Stomach (tissue), 9 donors: ENCODE measurements around the gene SPAG7. TPM values are rescaled to one million over a fixed set of nuclear protein-coding genes. Genes with fewer than 3 reads are reported as not detected.
"Not testable (repeated sequence)": the region's sequence is repeated elsewhere in the genome, so short reads cannot be mapped to it uniquely, and the experiment has no call there.

Experiments
- DNase-seq, 2 donors: peaks; one replicate each; pipeline versions ENCODE4 v3.0.0 to v3.0.0-alpha.2; 2013 to 2019
- H3K27ac ChIP-seq, 5 donors: fragments of 200-600 bp in 4 of 5; sonication (generic) in 4 of 5; one replicate each; pipeline ENCODE4 v1.5.1; 2013 to 2019; ENCODE audit warnings: mild to moderate bottlenecking in 1 of 5, moderate library complexity in 1 of 5
- H3K27me3 ChIP-seq, 3 donors: fragments of 200-600 bp; sonication (generic); one replicate each; pipeline ENCODE4 v1.5.1; 2017 to 2019; ENCODE audit warnings: mixed run types in 1 of 3
- H3K36me3 ChIP-seq, 4 donors: fragments of 200-600 bp; sonication (generic); 1 replicate in 3 of 4; 2 replicates in 1 of 4; pipeline ENCODE4 v1.5.1; 2016 to 2019
- H3K4me1 ChIP-seq, 4 donors: fragments of 200-600 bp; sonication (generic); one replicate each; pipeline ENCODE4 v1.5.1; 2016 to 2019
- H3K4me3 ChIP-seq, 4 donors: fragments of 200-600 bp; sonication (generic) in 3 of 4; one replicate each; pipeline ENCODE4 v1.5.1; 2016 to 2019; ENCODE audit warnings: mild to moderate bottlenecking in 1 of 4
- H3K9me3 ChIP-seq, 4 donors: fragments of 200-600 bp; sonication (generic); one replicate each; pipeline ENCODE4 v1.5.1; 2016 to 2019
- EP300 ChIP-seq: sonication (generic); formaldehyde crosslinking; IDR thresholded peaks from one replicate; pipeline ENCODE4 v1.6.1; 2017; ENCODE audit warnings: antibody characterized with exemption
- POLR2A ChIP-seq, 4 donors: fragments of 450-650 bp; IDR thresholded peaks; one replicate each; pipeline ENCODE4 v1.6.1; 2016; ENCODE audit warnings: antibody characterized with exemption in 4 of 4, control low read depth in 2 of 4, mild to moderate bottlenecking in 1 of 4, moderate library complexity in 1 of 4
- POLR2AphosphoS5 ChIP-seq, 3 donors: sonication (generic); formaldehyde crosslinking; IDR thresholded peaks; one replicate each; pipeline ENCODE4 v1.6.1; 2016; ENCODE audit warnings: antibody characterized with exemption in 3 of 3
- WGBS, 5 donors: extraction: QIAGEN DNeasy Blood & Tissue Kit in 3 of 5; methylation state at CpG; one replicate each; pipeline versions ENCODE4 v1.1.5 to v1.1.7; 2013 to 2018; 5-methylcytosine and 5-hydroxymethylcytosine counted together
- intact Hi-C: fragments of 100-400 bp; cut with DNase I; formaldehyde crosslinking; loops from one replicate; pipeline ENCODE4 v1.15.1; 2023; ENCODE audit warnings: low total_unique reads
- polyA plus RNA-seq, 3 donors: library from polyadenylated mRNA; stranded (reverse); fragments of 200-250 nt; gene quantifications; one replicate each; pipeline ENCODE4 v1.2.3, GENCODE V29; 2013
- small RNA-seq, 4 donors: library from RNA; depleted of rRNA; stranded (forward); fragments of <200 nt; gene quantifications; one replicate each; pipeline ENCODE3, GENCODE V24; 2016
- total RNA-seq, 5 donors: library from RNA; depleted of rRNA; stranded (reverse); fragments of >200 nt; gene quantifications; one replicate each; pipeline versions ENCODE4 v1.1.0 to v1.2.3, GENCODE V29; 2014 to 2016
- TF ChIP-seq, protein P1 (sequence below), 7 experiments: fragments of 450-650 bp in 4 of 7; fragments of 200-600 bp in 3 of 7; sonication (generic) in 3 of 7; IDR thresholded peaks; one replicate each; pipeline ENCODE4 v1.5.1; 2016 to 2019; ENCODE audit warnings: antibody characterized with exemption in 7 of 7, control low read depth in 2 of 7, mild to moderate bottlenecking in 1 of 7
- donor health status: healthy with polysubstance abuse.
- donor health status: Bipolar disorder and iron deficiency.
- donor health status: healthy.

The SPAG7 gene
- total and polyA plus RNA-seq, 8 donors = 17.5 to 133 (median 67.0) TPM

DNA sequence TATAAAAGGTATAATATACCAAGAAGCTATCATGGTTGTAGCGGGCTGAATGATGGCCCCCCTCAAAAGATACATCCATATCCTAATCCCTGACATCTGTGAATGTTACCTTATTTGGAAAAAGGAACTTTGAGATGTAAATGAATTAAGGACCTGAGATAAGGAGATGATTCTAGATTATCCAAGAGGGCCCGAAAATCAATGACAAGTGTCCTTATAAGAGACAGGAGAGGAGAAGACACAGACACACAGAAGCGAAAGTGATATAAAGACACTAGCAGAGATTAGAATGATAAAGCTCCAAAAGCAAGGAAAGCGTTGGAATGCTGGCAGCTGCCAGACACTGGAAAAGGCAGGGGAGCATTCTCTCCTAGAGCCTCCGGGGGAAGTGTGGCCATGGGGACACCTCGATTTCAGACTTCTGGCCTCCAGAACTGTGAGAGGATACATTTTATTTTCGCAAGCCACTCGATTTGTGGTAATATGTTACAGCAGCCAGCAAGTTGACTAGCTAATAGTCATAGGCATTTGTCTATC is 48.0 kb downstream of the SPAG7 start:
- H3K27ac ChIP-seq = no peak overlapping the region
- TF ChIP-seq POLR2AphosphoS5 (IDR thresholded peaks at IDR 0.05) (no peak), POLR2A (IDR thresholded peaks at IDR 0.05) (no peak), EP300 (no peak)
- TF ChIP-seq, protein P1, sequence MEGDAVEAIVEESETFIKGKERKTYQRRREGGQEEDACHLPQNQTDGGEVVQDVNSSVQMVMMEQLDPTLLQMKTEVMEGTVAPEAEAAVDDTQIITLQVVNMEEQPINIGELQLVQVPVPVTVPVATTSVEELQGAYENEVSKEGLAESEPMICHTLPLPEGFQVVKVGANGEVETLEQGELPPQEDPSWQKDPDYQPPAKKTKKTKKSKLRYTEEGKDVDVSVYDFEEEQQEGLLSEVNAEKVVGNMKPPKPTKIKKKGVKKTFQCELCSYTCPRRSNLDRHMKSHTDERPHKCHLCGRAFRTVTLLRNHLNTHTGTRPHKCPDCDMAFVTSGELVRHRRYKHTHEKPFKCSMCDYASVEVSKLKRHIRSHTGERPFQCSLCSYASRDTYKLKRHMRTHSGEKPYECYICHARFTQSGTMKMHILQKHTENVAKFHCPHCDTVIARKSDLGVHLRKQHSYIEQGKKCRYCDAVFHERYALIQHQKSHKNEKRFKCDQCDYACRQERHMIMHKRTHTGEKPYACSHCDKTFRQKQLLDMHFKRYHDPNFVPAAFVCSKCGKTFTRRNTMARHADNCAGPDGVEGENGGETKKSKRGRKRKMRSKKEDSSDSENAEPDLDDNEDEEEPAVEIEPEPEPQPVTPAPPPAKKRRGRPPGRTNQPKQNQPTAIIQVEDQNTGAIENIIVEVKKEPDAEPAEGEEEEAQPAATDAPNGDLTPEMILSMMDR (IDR thresholded peaks at IDR 0.05) = no peak
- 68 to 76% (median 73%) methylated on average over 8 of the region's 8 CpGs for WGBS, 5 donors
- no peaks in the 10 kb centered on the region for H3K27me3 ChIP-seq
- no peak for DNase-seq
- H3K36me3 ChIP-seq = no peaks in the 10 kb centered on the region
- intact Hi-C loops = loop anchor here (10.0 kb wide), 1 partner anchor 145 kb away; no protein-coding TSS in a partner anchor
- H3K9me3 ChIP-seq = no peaks in the 10 kb centered on the region
- no peaks in the 10 kb centered on the region for H3K4me1 ChIP-seq
- H3K4me3 ChIP-seq = no peak overlapping the region

GRCh38 chr17:4914551-4914950 is 53.1 kb downstream of the SPAG7 start:
- 87 to 96% (median 91%) methylated on average over 4 of the region's 4 CpGs for WGBS, 5 donors
- not testable (repeated sequence) for H3K4me3 ChIP-seq, H3K36me3 ChIP-seq, H3K4me1 ChIP-seq, H3K27ac ChIP-seq, H3K9me3 ChIP-seq, DNase-seq, H3K27me3 ChIP-seq
- intact Hi-C loops = loop anchor here (10.0 kb wide), 1 partner anchor 150 kb away; no protein-coding TSS in a partner anchor

GRCh38 chr17:4913994-4914393 is 53.6 kb downstream of the SPAG7 start:
- H3K27ac ChIP-seq = no peak overlapping the region
- no peak for DNase-seq
- TF ChIP-seq EP300 = no peak
- no peak for TF ChIP-seq POLR2AphosphoS5 (IDR thresholded peaks at IDR 0.05)
- TF ChIP-seq POLR2A (IDR thresholded peaks at IDR 0.05) = no peak
- TF ChIP-seq, protein P1 (IDR thresholded peaks at IDR 0.05) = no peak
- H3K36me3 ChIP-seq = no peaks in the 10 kb centered on the region
- intact Hi-C loops = loop anchor here (10.0 kb wide), 1 partner anchor 151 kb away; no protein-coding TSS in a partner anchor
- no peaks in the 10 kb centered on the region for H3K9me3 ChIP-seq
- peaks cover 5 to 9% (median 8%) of the 10 kb centered on the region in 4 donors for H3K4me1 ChIP-seq
- no peak overlapping the region for H3K4me3 ChIP-seq
- WGBS, 5 donors = 51 to 78% (median 65%) methylated on average over 1 of the region's 1 CpG
- no peaks in the 10 kb centered on the region for H3K27me3 ChIP-seq

Small RNAs within 50 kb of the gene (small RNA-seq; reads per million reads assigned to genes)
- gene MIR6864 (0 to 0.27 (median 0) reads per million in 4 donors), gene MIR6865 (0 to 1.6 (median 0) reads per million in 4 donors)

Other genes with a start within 250 kb of the SPAG7 start
- gene MED11, start 236.4 kb downstream of the SPAG7 start, total RNA-seq = 10 to 100 TPM in 3 of 5 donors, 1 to 10 TPM in 2; 3.8 to 81.7 (median 22.0) TPM
- gene MED11, start 236.4 kb downstream of the SPAG7 start, polyA plus RNA-seq = 10 to 100 TPM; 42.2 to 49.9 (median 42.4) TPM
- gene ZMYND15, start 228.0 kb downstream of the SPAG7 start, total RNA-seq = 1 to 10 TPM in 2 of 5 donors, under 1 TPM in 1, not detected in 2; 0.43 to 3.1 (median 1.5) TPM
- gene ZMYND15, start 228.0 kb downstream of the SPAG7 start, polyA plus RNA-seq = 1 to 10 TPM in 2 of 3 donors, not detected in 1; 1.8 to 3.2 TPM
- gene CXCL16, start 227.9 kb downstream of the SPAG7 start, total RNA-seq = 10 to 100 TPM; 17.4 to 47.4 (median 30.9) TPM
- 10 to 100 TPM; 13.7 to 37.6 (median 26.6) TPM for gene CXCL16, start 227.9 kb downstream of the SPAG7 start, polyA plus RNA-seq
- 100 to 1,000 TPM in 1 of 5 donors, 1 to 10 TPM in 2, not detected in 2; 6.7 to 199 (median 9.5) TPM for gene TM4SF5, start 195.9 kb downstream of the SPAG7 start, total RNA-seq
- 1 to 10 TPM; 2.3 to 9.1 (median 6.1) TPM for gene TM4SF5, start 195.9 kb downstream of the SPAG7 start, polyA plus RNA-seq
- gene VMO1, start 181.5 kb downstream of the SPAG7 start, total RNA-seq = 1 to 10 TPM in 2 of 5 donors, not detected in 3; 1.5 to 2.3 TPM
- gene VMO1, start 181.5 kb downstream of the SPAG7 start, polyA plus RNA-seq = 1 to 10 TPM; 1.4 to 3.0 (median 2.7) TPM
- gene GLTPD2, start 178.9 kb downstream of the SPAG7 start, total RNA-seq = not detected
- gene GLTPD2, start 178.9 kb downstream of the SPAG7 start, polyA plus RNA-seq = under 1 TPM in 1 of 3 donors, not detected in 2; 0.15 TPM
- gene PSMB6, start 171.7 kb downstream of the SPAG7 start, total RNA-seq = 100 to 1,000 TPM in 2 of 5 donors, 10 to 100 TPM in 3; 60.2 to 118 (median 80.5) TPM
- 100 to 1,000 TPM; 187 to 200 (median 187) TPM for gene PSMB6, start 171.7 kb downstream of the SPAG7 start, polyA plus RNA-seq
- gene PLD2, start 160.7 kb downstream of the SPAG7 start, total RNA-seq = 100 to 1,000 TPM in 2 of 5 donors, 10 to 100 TPM in 3; 14.5 to 123 (median 34.1) TPM
- gene PLD2, start 160.7 kb downstream of the SPAG7 start, polyA plus RNA-seq = 10 to 100 TPM; 10.3 to 28.7 (median 10.8) TPM
- gene MINK1, start 134.5 kb downstream of the SPAG7 start, total RNA-seq = 100 to 1,000 TPM in 1 of 5 donors, 10 to 100 TPM in 4; 40.9 to 230 (median 49.6) TPM
- 10 to 100 TPM; 24.6 to 57.1 (median 29.8) TPM for gene MINK1, start 134.5 kb downstream of the SPAG7 start, polyA plus RNA-seq
- gene C17orf107, start 68.3 kb downstream of the SPAG7 start, total RNA-seq = 1 to 10 TPM in 4 of 5 donors, not detected in 1; 1.4 to 6.6 (median 2.9) TPM
- 1 to 10 TPM in 2 of 3 donors, under 1 TPM in 1; 0.75 to 3.2 (median 2.4) TPM for gene C17orf107, start 68.3 kb downstream of the SPAG7 start, polyA plus RNA-seq
- gene CHRNE, start 64.7 kb downstream of the SPAG7 start, total RNA-seq = 1 to 10 TPM in 1 of 5 donors, under 1 TPM in 1, not detected in 3; 0.45 to 2.0 TPM
- 1 to 10 TPM in 1 of 3 donors, under 1 TPM in 2; 0.43 to 1.2 (median 0.93) TPM for gene CHRNE, start 64.7 kb downstream of the SPAG7 start, polyA plus RNA-seq
- gene GP1BA, start 35.5 kb downstream of the SPAG7 start, total RNA-seq = not detected
- gene GP1BA, start 35.5 kb downstream of the SPAG7 start, polyA plus RNA-seq = under 1 TPM in 1 of 3 donors, not detected in 2; 0.05 TPM
- 10 to 100 TPM; 25.2 to 73.5 (median 43.2) TPM for gene SLC25A11, start 27.8 kb downstream of the SPAG7 start, total RNA-seq
- 10 to 100 TPM; 29.1 to 45.6 (median 40.9) TPM for gene SLC25A11, start 27.8 kb downstream of the SPAG7 start, polyA plus RNA-seq
- gene RNF167, start 27.5 kb downstream of the SPAG7 start, total RNA-seq = 10 to 100 TPM in 4 of 5 donors, 1 to 10 TPM in 1; 8.8 to 57.1 (median 33.9) TPM
- gene RNF167, start 27.5 kb downstream of the SPAG7 start, polyA plus RNA-seq = 100 to 1,000 TPM in 2 of 3 donors, 10 to 100 TPM in 1; 73.3 to 134 (median 112) TPM
- 100 to 1,000 TPM; 218 to 690 (median 514) TPM for gene PFN1, start 19.3 kb downstream of the SPAG7 start, total RNA-seq
- gene PFN1, start 19.3 kb downstream of the SPAG7 start, polyA plus RNA-seq = 100 to 1,000 TPM; 587 to 789 (median 610) TPM
- gene ENO3, start 16.7 kb downstream of the SPAG7 start, total RNA-seq = 10 to 100 TPM in 1 of 5 donors, 1 to 10 TPM in 3, not detected in 1; 1.8 to 12.1 (median 5.8) TPM
- gene ENO3, start 16.7 kb downstream of the SPAG7 start, polyA plus RNA-seq = 10 to 100 TPM in 1 of 3 donors, 1 to 10 TPM in 2; 6.6 to 11.3 (median 10.0) TPM
- 100 to 1,000 TPM in 2 of 5 donors, 10 to 100 TPM in 2, 1 to 10 TPM in 1; 8.1 to 202 (median 82.1) TPM for gene CAMTA2, start 19.9 kb upstream of the SPAG7 start, total RNA-seq
- gene CAMTA2, start 19.9 kb upstream of the SPAG7 start, polyA plus RNA-seq = 10 to 100 TPM; 28.0 to 52.7 (median 41.4) TPM
- gene INCA1, start 29.7 kb upstream of the SPAG7 start, total RNA-seq = 1 to 10 TPM in 2 of 5 donors, not detected in 3; 1.3 to 6.1 TPM
- gene INCA1, start 29.7 kb upstream of the SPAG7 start, polyA plus RNA-seq = 1 to 10 TPM; 1.4 to 2.7 (median 1.6) TPM
- 100 to 1,000 TPM in 2 of 5 donors, 10 to 100 TPM in 3; 47.5 to 334 (median 94.8) TPM for gene KIF1C, start 30.1 kb upstream of the SPAG7 start, total RNA-seq
- 100 to 1,000 TPM in 1 of 3 donors, 10 to 100 TPM in 2; 33.4 to 130 (median 70.3) TPM for gene KIF1C, start 30.1 kb upstream of the SPAG7 start, polyA plus RNA-seq
- not detected for gene SLC52A1, start 67.6 kb upstream of the SPAG7 start, total RNA-seq
- 1 to 10 TPM in 1 of 3 donors, not detected in 2; 1.0 TPM for gene SLC52A1, start 67.6 kb upstream of the SPAG7 start, polyA plus RNA-seq
- 10 to 100 TPM in 1 of 5 donors, 1 to 10 TPM in 4; 2.9 to 15.2 (median 6.6) TPM for gene ZFP3, start 110.7 kb upstream of the SPAG7 start, total RNA-seq
- gene ZFP3, start 110.7 kb upstream of the SPAG7 start, polyA plus RNA-seq = 1 to 10 TPM; 1.7 to 2.6 (median 1.7) TPM
- 1 to 10 TPM in 4 of 5 donors, under 1 TPM in 1; 0.58 to 8.0 (median 7.5) TPM for gene ZNF232, start 144.1 kb upstream of the SPAG7 start, total RNA-seq
- gene ZNF232, start 144.1 kb upstream of the SPAG7 start, polyA plus RNA-seq = 10 to 100 TPM in 1 of 3 donors, 1 to 10 TPM in 2; 6.9 to 11.8 (median 7.0) TPM
- under 1 TPM in 2 of 5 donors, not detected in 3; 0.18 to 0.45 TPM for gene USP6, start 148.2 kb upstream of the SPAG7 start, total RNA-seq
- under 1 TPM in 1 of 3 donors, not detected in 2; 0.05 TPM for gene USP6, start 148.2 kb upstream of the SPAG7 start, polyA plus RNA-seq
- gene ZNF594, start 224.1 kb upstream of the SPAG7 start, total RNA-seq = 10 to 100 TPM in 2 of 5 donors, 1 to 10 TPM in 3; 5.8 to 73.5 (median 10.0) TPM
- gene ZNF594, start 224.1 kb upstream of the SPAG7 start, polyA plus RNA-seq = 1 to 10 TPM in 1 of 3 donors, under 1 TPM in 1, not detected in 1; 0.56 to 1.1 TPM